ENCODE results near the gene C1orf210.

C1orf210 gene

GRCh38 chr1:43246466-43247213 is 38.7 kb downstream of the C1orf210 start:
- TF ChIP-seq EZH2 (IDR thresholded peaks at IDR 0.05) (no peak), FOXP2 (optimal IDR thresholded peaks at IDR 0.05; ENCODE audit: control extremely low read depth, extremely low read length, insufficient read depth) (no peak), POLR2AphosphoS5 (IDR thresholded peaks at IDR 0.05; ENCODE audit: borderline replicate concordance, low read depth, low read length) (no peak)
- DNase-seq (ENCODE audit: low read depth, low spot score) = no peak
- Histone ChIP-seq H3K27ac (no peak overlapping the region), H3K9me3 (ENCODE audit: low read depth, low read length) (no peaks in the 10 kb centered on the region; the same call in 1 of the 2 replicates), H3K9ac (ENCODE audit: insufficient read length) (no peak overlapping the region), H3K4me3 (no peak overlapping the region), H3K36me3 (ENCODE audit: insufficient read depth, low read length) (no peaks in the 10 kb centered on the region)

- DNase-seq (ENCODE audit: low read depth, low spot score) = no peak
- Histone ChIP-seq H3K4me3 (no peak overlapping the region), H3K9ac (ENCODE audit: insufficient read length) (no peak overlapping the region), H3K9me3 (ENCODE audit: low read depth, low read length) (no peaks in the 10 kb centered on the region; the same call in 1 of the 2 replicates), H3K27ac (no peak overlapping the region), H3K36me3 (ENCODE audit: insufficient read depth, low read length) (no peaks in the 10 kb centered on the region)
- no peak for TF ChIP-seq EZH2 (IDR thresholded peaks at IDR 0.05)
- TF ChIP-seq POLR2AphosphoS5 (IDR thresholded peaks at IDR 0.05; ENCODE audit: borderline replicate concordance, low read depth, low read length) = no peak
- no peak for TF ChIP-seq FOXP2 (optimal IDR thresholded peaks at IDR 0.05; ENCODE audit: control extremely low read depth, extremely low read length, insufficient read depth)
Observed at GRCh38 chr1:43243299-43243698, 42.1 kb downstream of the C1orf210 start.

GRCh38 chr1:43241413-43241836 is 44.0 kb downstream of the C1orf210 start:
- TF ChIP-seq FOXP2 (optimal IDR thresholded peaks at IDR 0.05; ENCODE audit: control extremely low read depth, extremely low read length, insufficient read depth) = no peak
- Histone ChIP-seq H3K27ac (no peak overlapping the region), H3K4me3 (no peak overlapping the region), H3K9ac (ENCODE audit: insufficient read length) (no peak overlapping the region), H3K9me3 (ENCODE audit: low read depth, low read length) (no peaks in the 10 kb centered on the region), H3K36me3 (ENCODE audit: insufficient read depth, low read length) (no peaks in the 10 kb centered on the region)
- no peak for DNase-seq (ENCODE audit: low read depth, low spot score)

DNA sequence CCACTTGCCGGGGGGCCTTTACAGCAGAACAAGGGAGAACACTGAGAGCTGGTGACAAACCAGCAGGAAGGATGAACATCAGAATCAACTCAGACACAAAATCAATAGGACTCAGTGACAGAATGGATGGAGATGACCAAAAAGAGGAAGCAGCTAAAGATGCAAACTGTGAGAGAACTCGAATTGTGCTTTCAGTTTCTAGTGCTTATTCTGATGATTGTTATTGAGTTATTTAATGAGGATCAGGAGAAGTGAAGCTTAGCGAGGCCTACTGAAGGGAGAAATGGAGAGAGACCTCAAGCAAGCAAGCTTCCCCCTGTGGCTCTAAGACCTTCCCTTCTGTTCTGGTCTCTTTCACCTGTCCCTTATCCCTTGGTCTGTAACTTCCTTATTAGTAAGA is 45.9 kb downstream of the C1orf210 start:
- TF ChIP-seq POLR2AphosphoS5 (IDR thresholded peaks at IDR 0.05; ENCODE audit: borderline replicate concordance, low read depth, low read length) (no peak), EZH2 (IDR thresholded peaks at IDR 0.05) (no peak), FOXP2 (optimal IDR thresholded peaks at IDR 0.05; ENCODE audit: control extremely low read depth, extremely low read length, insufficient read depth) (no peak)
- no peak overlapping the region for H3K4me3 ChIP-seq
- H3K9me3 ChIP-seq (ENCODE audit: low read depth, low read length) = no peaks in the 10 kb centered on the region
- DNase-seq (ENCODE audit: low read depth, low spot score) = no peak
- H3K9ac ChIP-seq (ENCODE audit: insufficient read length) = no peak overlapping the region
- no peak overlapping the region for H3K27ac ChIP-seq
- H3K36me3 ChIP-seq (ENCODE audit: insufficient read depth, low read length) = no peaks in the 10 kb centered on the region

- Histone ChIP-seq H3K4me3 (no peak overlapping the region), H3K9me3 (ENCODE audit: low read depth, low read length) (no peaks in the 10 kb centered on the region), H3K36me3 (ENCODE audit: insufficient read depth, low read length) (no peaks in the 10 kb centered on the region), H3K9ac (ENCODE audit: insufficient read length) (no peak overlapping the region), H3K27ac (no peak overlapping the region)
- TF ChIP-seq POLR2AphosphoS5 (IDR thresholded peaks at IDR 0.05; ENCODE audit: borderline replicate concordance, low read depth, low read length) = no peak
- TF ChIP-seq FOXP2 (optimal IDR thresholded peaks at IDR 0.05; ENCODE audit: control extremely low read depth, extremely low read length, insufficient read depth) = no peak
- no peak for TF ChIP-seq EZH2 (IDR thresholded peaks at IDR 0.05)
- no peak for DNase-seq (ENCODE audit: low read depth, low spot score)
Observed at GRCh38 chr1:43238991-43239469, 46.4 kb downstream of the C1orf210 start.

- Histone ChIP-seq H3K36me3 (ENCODE audit: insufficient read depth, low read length) (no peaks in the 10 kb centered on the region), H3K9ac (ENCODE audit: insufficient read length) (no peak overlapping the region), H3K9me3 (ENCODE audit: low read depth, low read length) (no peaks in the 10 kb centered on the region), H3K4me3 (no peak overlapping the region), H3K27ac (no peak overlapping the region)
- DNase-seq (ENCODE audit: low read depth, low spot score) = peak; percentile 10
- TF ChIP-seq EZH2 (IDR thresholded peaks at IDR 0.05) (no peak), POLR2AphosphoS5 (IDR thresholded peaks at IDR 0.05; ENCODE audit: borderline replicate concordance, low read depth, low read length) (no peak), FOXP2 (optimal IDR thresholded peaks at IDR 0.05; ENCODE audit: control extremely low read depth, extremely low read length, insufficient read depth) (no peak)
Observed at GRCh38 chr1:43238085-43238484, 47.3 kb downstream of the C1orf210 start.

- H3K9ac ChIP-seq (ENCODE audit: insufficient read length) = no peak overlapping the region
- TF ChIP-seq EZH2 (IDR thresholded peaks at IDR 0.05) = no peak
- TF ChIP-seq POLR2AphosphoS5 (IDR thresholded peaks at IDR 0.05; ENCODE audit: borderline replicate concordance, low read depth, low read length) = no peak
- H3K4me3 ChIP-seq = no peak overlapping the region
- no peaks in the 10 kb centered on the region for H3K9me3 ChIP-seq (ENCODE audit: low read depth, low read length)
- no peak for DNase-seq (ENCODE audit: low read depth, low spot score)
- no peaks in the 10 kb centered on the region for H3K36me3 ChIP-seq (ENCODE audit: insufficient read depth, low read length)
- no peak overlapping the region for H3K27ac ChIP-seq
Observed at GRCh38 chr1:43237121-43237520, 48.3 kb downstream of the C1orf210 start.

DNA sequence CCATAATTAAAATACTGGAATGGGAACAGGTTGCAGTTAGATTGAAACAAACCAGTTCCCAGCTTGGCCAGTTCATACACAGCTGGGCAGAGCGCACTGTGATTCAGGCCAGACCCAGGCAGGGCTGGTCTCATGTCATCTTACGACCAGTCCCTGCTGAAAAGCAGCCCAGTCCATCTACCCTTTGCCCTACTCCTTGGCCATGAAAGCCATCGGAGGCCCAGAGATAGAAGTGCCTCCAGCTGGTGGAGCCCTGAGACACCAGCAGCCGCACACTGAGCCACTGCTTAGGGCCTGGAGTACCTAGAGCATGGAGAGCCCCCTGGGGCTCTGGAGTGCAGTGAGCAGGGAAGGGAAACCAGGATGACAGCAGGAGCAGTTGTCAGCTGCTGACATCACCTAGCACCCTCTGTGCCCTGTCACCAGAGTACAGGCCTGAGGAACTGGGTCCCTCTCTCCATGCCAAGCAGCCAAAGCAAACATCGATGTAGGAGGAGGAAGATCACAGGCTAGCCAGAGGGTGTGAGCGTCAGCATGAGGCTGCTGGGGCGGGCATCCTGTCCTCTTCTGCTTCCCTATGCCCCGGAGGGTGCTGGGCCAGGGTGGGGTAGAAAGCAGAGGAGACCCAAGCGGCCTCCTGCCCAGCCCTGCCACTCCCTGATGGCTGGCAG is 49.8 kb downstream of the C1orf210 start:
- H3K4me3 ChIP-seq = no peak overlapping the region
- no peak overlapping the region for H3K27ac ChIP-seq
- DNase-seq (ENCODE audit: low read depth, low spot score) = no peak
- TF ChIP-seq FOXP2 (optimal IDR thresholded peaks at IDR 0.05; ENCODE audit: control extremely low read depth, extremely low read length, insufficient read depth) = no peak
- TF ChIP-seq POLR2AphosphoS5 (IDR thresholded peaks at IDR 0.05; ENCODE audit: borderline replicate concordance, low read depth, low read length) = no peak
- no peak for TF ChIP-seq EZH2 (IDR thresholded peaks at IDR 0.05)
- H3K9me3 ChIP-seq (ENCODE audit: low read depth, low read length) = no peaks in the 10 kb centered on the region
- H3K9ac ChIP-seq (ENCODE audit: insufficient read length) = no peak overlapping the region
- H3K36me3 ChIP-seq (ENCODE audit: insufficient read depth, low read length) = no peaks in the 10 kb centered on the region

Data from SK-N-MC (cell line).